ENCODE data around the gene FGF16.

Gene FGF16

DNA sequence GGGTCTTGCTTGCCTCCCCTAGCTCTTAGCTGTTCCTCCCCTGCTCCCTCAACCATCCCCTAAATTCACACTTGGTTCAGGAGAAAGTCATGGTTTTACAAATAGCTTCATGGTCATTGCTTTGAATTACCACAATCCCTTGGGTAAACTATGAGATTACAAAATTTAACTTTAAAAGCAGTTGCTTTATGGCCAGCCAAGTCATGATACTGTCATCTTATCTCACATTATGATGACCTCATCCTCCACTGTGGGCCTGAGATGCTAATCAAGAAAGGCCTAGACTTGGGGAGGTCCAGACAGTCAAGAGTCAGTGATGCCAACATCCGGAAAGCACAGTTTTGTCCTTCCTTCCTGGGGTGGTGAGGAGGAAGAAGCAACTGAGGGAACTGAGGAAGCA lies 10.5 kb upstream of the FGF16 start:
- no peak for DNase-seq
- ATAC-seq (replicated peaks) = no peak
- H3K27ac Mint-ChIP-seq = no peak overlapping the region
- H3K27me3 Mint-ChIP-seq = no peaks in the 10 kb centered on the region
- no peaks in the 10 kb centered on the region for H3K36me3 Mint-ChIP-seq
- H3K9me3 Mint-ChIP-seq = no peaks in the 10 kb centered on the region
- peaks cover 2 to 6% of the 10 kb centered on the region in 2 donors for H3K4me1 Mint-ChIP-seq
- H3K4me3 Mint-ChIP-seq = no peak overlapping the region

DNA sequence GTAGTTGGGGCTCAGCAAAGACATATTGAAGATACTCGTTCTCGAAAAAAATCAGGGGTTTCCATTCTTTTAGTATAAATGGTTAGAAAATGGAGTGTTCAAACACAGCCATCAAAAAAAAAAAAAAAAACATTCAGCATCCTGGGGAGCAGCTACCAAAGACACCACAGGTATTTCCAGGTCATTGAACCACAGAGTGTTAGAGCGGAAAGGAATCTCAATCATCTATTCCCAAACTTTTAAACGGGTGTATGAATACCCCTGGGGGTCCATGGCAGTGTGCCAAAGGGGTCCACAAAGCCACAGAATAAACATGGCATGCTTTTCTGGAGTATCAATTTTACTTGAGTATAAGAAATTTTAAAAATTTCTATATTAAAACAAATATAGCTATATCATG lies 6.9 kb upstream of the FGF16 start:
- ATAC-seq (replicated peaks) (no peak), DNase-seq (no peak)
- H3K4me3 Mint-ChIP-seq = no peak overlapping the region
- H3K27ac Mint-ChIP-seq = no peak overlapping the region
- peaks cover 2 to 6% of the 10 kb centered on the region in 2 donors for H3K4me1 Mint-ChIP-seq
- H3K36me3 Mint-ChIP-seq = no peaks in the 10 kb centered on the region
- H3K9me3 Mint-ChIP-seq = no peaks in the 10 kb centered on the region
- H3K27me3 Mint-ChIP-seq = peaks cover 10 to 17% of the 10 kb centered on the region in 2 donors

DNA sequence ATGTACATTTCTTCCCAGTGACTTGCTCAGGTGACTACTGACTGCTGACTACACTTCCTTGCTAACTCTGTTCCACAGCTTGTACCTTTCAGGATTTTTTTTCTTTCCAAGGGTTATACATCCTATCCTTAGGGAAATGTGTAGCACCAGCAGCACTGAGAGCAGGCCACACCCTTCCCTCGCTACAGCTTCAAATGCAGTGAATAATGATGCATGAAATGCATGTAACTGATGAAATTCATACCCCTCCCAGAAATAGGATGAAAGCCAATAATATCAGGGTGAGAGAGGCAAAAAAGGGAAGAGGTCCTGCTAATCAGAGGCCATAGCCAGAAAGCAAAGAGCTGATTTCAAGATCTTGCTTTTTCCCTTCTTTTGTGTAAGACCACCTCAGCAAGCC lies 6.2 kb upstream of the FGF16 start:
- Mint-ChIP-seq H3K27me3 (peaks cover 16 to 23% of the 10 kb centered on the region in 2 donors), H3K4me3 (no peak overlapping the region), H3K4me1 (peaks cover 2 to 6% of the 10 kb centered on the region in 2 donors), H3K36me3 (no peaks in the 10 kb centered on the region), H3K9me3 (no peaks in the 10 kb centered on the region), H3K27ac (no peak overlapping the region)
- ATAC-seq (replicated peaks) (no peak), DNase-seq (no peak)

DNA sequence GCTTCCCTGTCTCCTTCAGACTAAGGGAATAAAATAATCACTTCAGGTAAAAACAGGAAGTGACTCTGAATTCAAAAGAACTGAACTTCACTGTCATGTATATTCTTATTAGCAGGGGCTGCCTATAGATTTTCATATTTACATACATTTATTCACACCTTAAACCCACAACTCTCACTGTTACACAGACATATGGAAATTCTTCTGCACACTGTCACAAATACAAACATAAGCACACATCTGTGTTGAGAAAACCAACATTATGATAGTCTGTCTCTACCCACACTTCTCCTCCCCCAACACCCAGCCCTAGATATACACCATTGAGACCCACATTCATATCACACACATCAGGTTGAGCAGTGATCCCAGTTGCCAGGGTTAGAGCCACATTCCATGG lies 5.7 kb upstream of the FGF16 start:
- H3K27me3 Mint-ChIP-seq = peaks cover 17 to 26% of the 10 kb centered on the region in 2 donors
- H3K9me3 Mint-ChIP-seq = no peaks in the 10 kb centered on the region
- H3K27ac Mint-ChIP-seq = no peak overlapping the region
- no peak overlapping the region for H3K4me3 Mint-ChIP-seq
- H3K36me3 Mint-ChIP-seq = no peaks in the 10 kb centered on the region
- ATAC-seq (replicated peaks) (no peak), DNase-seq (no peak)
- peaks cover 2 to 8% of the 10 kb centered on the region in 2 donors for H3K4me1 Mint-ChIP-seq

DNA sequence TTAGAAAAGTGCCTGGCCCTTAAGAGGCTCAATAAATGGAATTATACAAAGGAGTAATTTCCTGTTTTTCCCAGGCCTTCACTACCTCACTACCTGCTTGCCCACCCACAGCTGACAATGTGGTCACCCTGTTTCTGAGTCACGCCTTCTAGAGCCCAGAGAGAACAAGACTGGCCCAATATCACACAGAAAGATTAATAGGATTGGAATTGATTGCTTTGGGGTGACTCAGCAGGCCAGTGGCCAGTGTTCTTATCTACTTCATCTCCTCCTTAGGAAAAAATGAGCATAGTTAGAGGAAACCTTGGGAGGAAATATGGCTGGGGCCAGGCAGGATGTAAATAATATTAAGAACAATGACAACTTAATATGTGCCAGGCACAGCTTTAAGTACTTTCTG lies 4.5 kb upstream of the FGF16 start:
- Mint-ChIP-seq H3K4me3 (no peak overlapping the region), H3K4me1 (peaks cover 4 to 17% of the 10 kb centered on the region in 2 donors), H3K36me3 (no peaks in the 10 kb centered on the region), H3K27ac (no peak overlapping the region), H3K9me3 (no peaks in the 10 kb centered on the region), H3K27me3 (peaks cover 26 to 30% of the 10 kb centered on the region in 2 donors)
- DNase-seq (no peak), ATAC-seq (replicated peaks) (no peak)

DNA sequence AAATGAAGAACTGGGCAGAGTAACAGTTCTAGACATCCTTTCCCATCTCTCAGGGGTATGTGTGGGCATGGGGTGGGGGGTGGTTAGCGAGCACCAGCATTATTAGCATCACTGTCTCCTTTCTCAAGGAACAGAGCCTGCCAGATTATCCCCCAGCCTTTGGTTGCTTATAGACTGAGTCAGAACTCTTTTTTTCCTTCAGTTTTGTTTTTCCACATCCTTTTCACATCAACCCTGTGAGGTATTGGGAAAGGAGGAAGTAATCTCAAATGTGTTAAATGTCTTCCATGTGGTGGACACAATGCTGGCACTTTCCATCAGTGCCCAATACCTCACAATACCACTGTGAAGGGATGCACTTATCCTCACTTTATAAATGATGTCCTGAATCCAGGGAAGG lies 3.1 kb upstream of the FGF16 start:
- DNase-seq (no peak), ATAC-seq (replicated peaks) (no peak)
- Mint-ChIP-seq H3K27ac (no peak overlapping the region), H3K4me3 (no peak overlapping the region), H3K9me3 (no peaks in the 10 kb centered on the region), H3K27me3 (peaks cover 35% of the 10 kb centered on the region in 2 donors), H3K36me3 (no peaks in the 10 kb centered on the region), H3K4me1 (peaks cover 4 to 17% of the 10 kb centered on the region in 2 donors)

DNA sequence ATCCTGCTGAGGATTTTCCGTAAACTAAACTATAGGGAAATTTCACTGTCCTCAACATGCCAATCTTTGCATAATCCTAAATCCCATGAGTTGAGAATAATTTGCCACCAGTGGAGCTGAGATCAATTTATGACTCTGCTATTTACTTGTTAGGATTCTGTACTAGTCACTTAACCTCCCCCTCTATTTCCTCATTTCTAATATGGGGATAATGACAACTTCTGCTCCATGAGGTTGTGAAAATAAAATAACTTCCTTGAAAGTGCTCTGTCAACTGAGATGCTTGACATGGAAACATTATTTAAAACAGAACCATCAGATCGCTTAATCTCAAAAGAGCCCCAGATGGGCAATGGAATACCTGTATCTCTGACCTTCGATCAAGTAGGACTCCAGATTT lies 2.6 kb upstream of the FGF16 start:
- H3K9me3 Mint-ChIP-seq = no peaks in the 10 kb centered on the region
- peaks cover 36% of the 10 kb centered on the region in 2 donors for H3K27me3 Mint-ChIP-seq
- H3K4me3 Mint-ChIP-seq = no peak overlapping the region
- H3K4me1 Mint-ChIP-seq = peaks cover 4 to 17% of the 10 kb centered on the region in 2 donors
- DNase-seq (no peak), ATAC-seq (replicated peaks) (no peak)
- no peaks in the 10 kb centered on the region for H3K36me3 Mint-ChIP-seq
- H3K27ac Mint-ChIP-seq = no peak overlapping the region

DNA sequence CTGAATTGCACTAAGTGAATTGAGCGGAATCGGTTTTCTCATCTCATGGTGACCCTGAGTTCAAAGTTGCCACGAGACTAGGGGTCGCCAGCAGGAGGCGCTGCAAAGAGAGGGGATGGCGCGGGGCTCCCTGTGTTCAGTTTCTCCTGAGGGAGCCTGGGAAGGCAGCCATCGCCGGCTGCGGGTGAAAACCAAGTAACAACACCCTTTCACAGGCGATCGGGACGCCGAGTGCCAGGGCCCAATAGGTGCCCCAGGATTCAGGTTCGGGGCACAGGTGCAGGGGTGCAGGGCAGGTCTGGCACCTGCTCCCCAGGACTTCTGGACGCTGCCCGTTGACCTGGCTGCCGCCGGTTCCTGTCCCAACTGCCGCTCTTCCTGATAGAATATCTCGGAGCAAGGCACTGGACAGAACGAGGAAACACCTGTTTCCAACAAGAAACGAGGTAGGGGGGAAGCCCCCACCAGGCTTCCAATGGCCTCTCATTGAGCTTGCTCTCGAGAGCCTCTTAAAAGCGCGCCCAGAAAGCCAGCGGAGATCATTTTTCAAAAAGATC lies 1.1 kb upstream of the FGF16 start:
- Mint-ChIP-seq H3K4me1 (peaks cover 4 to 17% of the 10 kb centered on the region in 2 donors), H3K27ac (no peak overlapping the region), H3K27me3 (peaks cover 36% of the 10 kb centered on the region in 2 donors), H3K36me3 (no peaks in the 10 kb centered on the region), H3K4me3 (peak overlapping the region; percentile 63 to 69), H3K9me3 (no peaks in the 10 kb centered on the region)
- ATAC-seq (replicated peaks) = peak in 1 of 2 donors; percentile 19
- DNase-seq = no peak

DNA sequence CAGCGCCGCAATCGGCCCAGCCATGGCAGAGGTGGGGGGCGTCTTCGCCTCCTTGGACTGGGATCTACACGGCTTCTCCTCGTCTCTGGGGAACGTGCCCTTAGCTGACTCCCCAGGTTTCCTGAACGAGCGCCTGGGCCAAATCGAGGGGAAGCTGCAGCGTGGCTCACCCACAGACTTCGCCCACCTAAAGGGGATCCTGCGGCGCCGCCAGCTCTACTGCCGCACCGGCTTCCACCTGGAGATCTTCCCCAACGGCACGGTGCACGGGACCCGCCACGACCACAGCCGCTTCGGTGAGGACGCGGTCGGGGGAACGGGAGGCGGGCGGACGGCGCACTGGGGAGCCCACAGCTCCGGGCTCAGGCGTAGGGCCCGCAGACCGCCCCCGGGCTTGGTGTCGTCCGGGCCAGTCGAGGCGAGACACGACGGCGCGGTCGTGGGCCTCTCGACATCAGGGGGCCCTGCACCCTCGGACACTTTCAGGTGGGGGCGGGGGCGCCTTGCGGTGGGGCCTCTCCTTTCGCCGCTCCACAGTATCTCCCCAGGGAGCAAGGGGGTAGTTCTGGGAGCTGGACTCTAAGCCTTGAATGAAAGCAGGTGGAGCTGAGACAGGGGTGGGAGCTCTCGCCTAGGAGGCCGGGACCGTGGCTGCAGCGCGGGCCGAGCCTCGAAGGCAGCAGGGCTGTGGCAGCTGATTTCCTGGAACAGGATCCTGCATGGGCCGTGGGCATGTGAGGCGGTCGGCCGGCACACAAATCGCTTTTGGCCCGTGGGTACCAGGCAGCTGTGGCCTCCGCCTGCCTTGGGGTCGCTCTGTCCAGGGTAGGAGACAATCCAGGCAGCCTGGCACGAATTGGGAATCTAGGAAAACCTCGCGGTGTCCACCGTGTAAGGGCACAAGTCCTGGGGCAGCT lies 722 bp downstream of the FGF16 start:
- H3K27ac Mint-ChIP-seq = no peak overlapping the region
- H3K9me3 Mint-ChIP-seq = no peaks in the 10 kb centered on the region
- no peaks in the 10 kb centered on the region for H3K36me3 Mint-ChIP-seq
- H3K4me1 Mint-ChIP-seq = peaks cover 4 to 17% of the 10 kb centered on the region in 2 donors
- peak; percentile 16 to 26 for ATAC-seq (replicated peaks)
- H3K4me3 Mint-ChIP-seq = peak overlapping the region; percentile 23 to 62
- H3K27me3 Mint-ChIP-seq = peaks cover 31 to 36% of the 10 kb centered on the region in 2 donors
- no peak for DNase-seq

DNA sequence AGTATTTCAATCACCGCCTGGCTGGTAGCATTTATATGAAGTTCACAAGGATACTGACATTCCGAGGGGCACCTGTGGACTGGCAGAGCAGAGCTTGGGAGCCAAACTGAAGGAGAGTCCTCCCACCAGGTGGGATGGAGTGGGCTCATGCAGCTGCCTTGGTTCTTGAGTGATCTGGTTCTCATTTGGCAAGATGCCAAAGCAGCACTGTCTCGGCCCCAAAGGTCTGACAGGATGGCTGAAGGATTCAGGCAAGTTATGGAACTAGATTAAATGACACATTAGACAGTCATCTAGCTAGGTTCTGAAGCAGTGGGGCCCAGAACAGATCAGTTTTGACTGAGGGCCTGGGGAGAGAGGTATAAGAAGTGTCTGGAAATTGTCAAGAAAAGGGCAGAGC lies 3.2 kb downstream of the FGF16 start:
- Mint-ChIP-seq H3K36me3 (no peaks in the 10 kb centered on the region), H3K4me1 (peaks cover 4 to 17% of the 10 kb centered on the region in 2 donors), H3K4me3 (no peak overlapping the region), H3K27me3 (peaks cover 21 to 25% of the 10 kb centered on the region in 2 donors), H3K9me3 (no peaks in the 10 kb centered on the region), H3K27ac (no peak overlapping the region)
- no peak for ATAC-seq (replicated peaks)
- no peak for DNase-seq

DNA sequence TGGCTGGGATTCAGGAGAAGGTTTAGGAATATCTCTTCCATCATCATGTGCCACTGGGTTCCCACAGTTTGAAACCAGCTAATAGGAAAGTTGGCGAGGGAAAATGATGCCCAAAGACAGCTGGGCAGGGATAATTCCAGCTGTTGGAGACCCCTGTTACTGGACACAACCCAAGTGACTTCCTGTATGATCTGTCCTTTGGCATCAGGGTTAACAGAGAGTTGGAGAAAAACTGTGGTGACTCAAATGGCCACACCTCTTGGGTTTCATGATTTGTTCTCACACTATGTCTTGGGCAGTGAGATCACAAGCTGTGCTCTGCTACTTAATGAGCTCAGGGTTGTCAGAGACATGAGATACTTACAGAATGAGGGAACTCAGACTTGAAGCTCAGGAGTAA lies 3.8 kb downstream of the FGF16 start:
- Mint-ChIP-seq H3K36me3 (no peaks in the 10 kb centered on the region), H3K4me1 (peaks cover 4 to 17% of the 10 kb centered on the region in 2 donors), H3K27ac (no peak overlapping the region), H3K9me3 (no peaks in the 10 kb centered on the region), H3K27me3 (peaks cover 16 to 20% of the 10 kb centered on the region in 2 donors), H3K4me3 (no peak overlapping the region)
- DNase-seq (no peak), ATAC-seq (replicated peaks) (no peak)

DNA sequence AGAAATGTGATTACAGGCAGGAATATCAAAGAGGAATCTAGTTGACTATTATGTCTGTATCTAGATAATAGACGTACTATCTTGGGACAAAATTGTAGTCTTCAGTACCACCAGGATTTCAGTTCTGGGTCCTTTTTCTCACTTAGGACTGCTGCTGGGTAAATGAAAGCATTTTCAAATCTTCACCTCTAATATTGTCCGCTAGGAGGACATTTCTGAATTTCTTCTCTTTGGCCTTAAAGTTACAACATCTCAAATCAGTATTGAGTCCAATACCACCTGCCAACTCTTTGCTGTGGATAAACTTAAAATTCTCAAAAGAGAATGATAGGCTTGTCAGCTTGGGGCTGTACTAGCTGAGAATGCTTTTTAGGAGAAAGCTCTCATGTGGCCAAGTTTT lies 6.0 kb downstream of the FGF16 start:
- DNase-seq (no peak), ATAC-seq (replicated peaks) (no peak)
- Mint-ChIP-seq H3K4me3 (no peak overlapping the region), H3K36me3 (no peaks in the 10 kb centered on the region), H3K27ac (no peak overlapping the region), H3K27me3 (peaks cover 9 to 10% of the 10 kb centered on the region in 2 donors), H3K9me3 (no peaks in the 10 kb centered on the region), H3K4me1 (no peaks in the 10 kb centered on the region)

DNA sequence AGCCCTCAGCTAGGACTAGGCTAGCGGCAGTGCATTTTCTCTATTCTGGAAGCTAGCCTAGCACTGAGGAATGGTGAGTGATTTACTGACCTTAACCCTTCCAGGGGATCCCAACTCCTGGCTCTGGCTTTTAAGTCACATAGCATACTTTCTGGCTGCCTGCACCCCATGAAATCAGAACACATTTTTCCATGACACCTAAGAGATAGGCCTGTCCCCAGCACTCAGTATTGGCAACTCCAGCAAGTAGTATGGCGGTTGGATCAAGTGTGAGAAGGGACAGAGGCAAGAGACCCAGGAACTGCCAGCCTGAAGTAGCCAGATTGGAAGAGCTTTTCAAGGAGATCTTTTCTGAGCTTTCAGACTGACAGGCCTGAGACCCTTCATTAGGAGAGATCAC lies 8.2 kb downstream of the FGF16 start:
- peaks cover 0 to 7% of the 10 kb centered on the region in 2 donors for H3K27me3 Mint-ChIP-seq
- ATAC-seq (replicated peaks) (no peak), DNase-seq (no peak)
- no peak overlapping the region for H3K27ac Mint-ChIP-seq
- H3K9me3 Mint-ChIP-seq = no peaks in the 10 kb centered on the region
- no peaks in the 10 kb centered on the region for H3K36me3 Mint-ChIP-seq
- H3K4me1 Mint-ChIP-seq = no peaks in the 10 kb centered on the region
- no peak overlapping the region for H3K4me3 Mint-ChIP-seq

DNA sequence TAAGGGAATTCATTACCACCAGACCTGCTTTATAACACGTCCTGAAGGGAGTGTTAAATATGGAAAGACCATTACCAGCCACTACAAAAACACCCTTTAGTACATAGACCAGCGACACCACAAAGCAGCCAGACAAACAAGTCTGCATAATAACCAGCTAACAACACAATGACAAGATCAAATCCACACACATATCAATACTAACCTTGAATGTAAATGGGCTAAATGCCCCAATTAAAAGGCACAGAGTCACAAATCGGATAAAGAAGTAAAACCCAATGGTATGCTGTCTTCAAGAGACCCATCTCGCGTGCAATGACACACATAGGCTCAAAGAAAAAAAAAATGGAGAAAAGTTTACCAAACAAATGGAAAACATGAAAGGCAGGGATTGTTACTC lies 36.9 kb downstream of the FGF16 start:
- H3K36me3 Mint-ChIP-seq = peaks cover 0 to 8% of the 10 kb centered on the region in 2 donors
- no peaks in the 10 kb centered on the region for H3K4me1 Mint-ChIP-seq
- ATAC-seq (replicated peaks) (no peak), DNase-seq (no peak)
- H3K27ac Mint-ChIP-seq = no peak overlapping the region
- no peak overlapping the region for H3K4me3 Mint-ChIP-seq
- H3K27me3 Mint-ChIP-seq = peaks cover 0 to 4% of the 10 kb centered on the region in 2 donors
- peaks cover 11 to 16% of the 10 kb centered on the region in 2 donors for H3K9me3 Mint-ChIP-seq
